CD4-positive, alpha-beta T cell (primary cell): Measurements from ENCODE around the gene RSAD2. TPM values are rescaled to one million over a fixed set of nuclear protein-coding genes. Genes with fewer than 3 reads are reported as not detected.

Experiments
- ATAC-seq: fragments of 200-7000 bp; cut with Tn5 transposase; one replicate; pipeline ENCODE4 v1.10.0; 2022; ENCODE audit warnings: mild to moderate bottlenecking; ENCODE audit not compliant: poor library complexity
- CTCF ChIA-PET: fragments of 350-600 bp; sonication (Branson Sonifier 250); formaldehyde crosslinking; loops from one replicate; lab custom pipeline; 2021; ENCODE audit warnings: antibody characterized with exemption, inconsistent platforms; lab: Charles Lee
- POLR2A ChIA-PET: fragments of 350-600 bp; sonication (Branson Sonifier 250); formaldehyde crosslinking; loops from one replicate; lab custom pipeline; 2021; ENCODE audit warnings: antibody characterized with exemption, inconsistent platforms; lab: Charles Lee
- DNase-seq, 14 experiments: peaks; one replicate each; pipeline ENCODE4 v3.0.0-alpha.2; 2013 to 2020; ENCODE audit warnings: mixed read lengths in 2 of 14
- H3K27ac ChIP-seq, 2 donors: one replicate each; pipeline versions ENCODE4 v1.5.1 to v1.7.0; 2013; ENCODE audit warnings: low read length in 2 of 2, low read depth in 1 of 2, mild to moderate bottlenecking in 1 of 2
- H3K27me3 ChIP-seq, 2 experiments: 1 replicate in 1 of 2; 2 replicates in 1 of 2; pipeline versions ENCODE4 v1.6.1 to v1.7.0; 2013; ENCODE audit warnings: low read length in 2 of 2, control low read depth in 1 of 2, mild to moderate bottlenecking in 1 of 2, moderate library complexity in 1 of 2; ENCODE audit not compliant: insufficient read depth in 2 of 2, control insufficient read depth in 1 of 2
- H3K36me3 ChIP-seq: one replicate; pipeline ENCODE4 v1.6.1; 2013; ENCODE audit warnings: low read length, control low read depth; ENCODE audit not compliant: insufficient read depth
- H3K4me1 ChIP-seq: one replicate; pipeline ENCODE4 v1.6.1; 2013; ENCODE audit warnings: low read length, control low read depth; ENCODE audit not compliant: insufficient read depth
- H3K4me3 ChIP-seq: one replicate; pipeline ENCODE4 v1.5.1; 2013; ENCODE audit warnings: mild to moderate bottlenecking, low read length, moderate library complexity
- H3K9me3 ChIP-seq, 2 experiments: 1 replicate in 1 of 2; 2 replicates in 1 of 2; pipeline versions ENCODE4 v1.6.1 to v1.7.0; 2013; ENCODE audit warnings: low read length in 2 of 2, mild to moderate bottlenecking in 2 of 2, control low read depth in 1 of 2, moderate library complexity in 1 of 2; ENCODE audit not compliant: control insufficient read depth in 1 of 2, insufficient read depth in 1 of 2
- H3K27ac Mint-ChIP-seq: one replicate; pipeline ENCODE4 v1.8.0; 2020; ENCODE audit warnings: mixed read lengths
- H3K27me3 Mint-ChIP-seq: one replicate; pipeline ENCODE4 v1.8.0; 2021; ENCODE audit warnings: mixed read lengths
- H3K36me3 Mint-ChIP-seq: one replicate; pipeline ENCODE4 v1.8.0; 2021; ENCODE audit warnings: low read depth, mixed read lengths
- H3K4me1 Mint-ChIP-seq: one replicate; pipeline ENCODE4 v1.8.0; 2021; ENCODE audit warnings: low read depth, mixed read lengths
- H3K4me3 Mint-ChIP-seq: one replicate; pipeline ENCODE4 v1.8.0; 2020; ENCODE audit warnings: mild to moderate bottlenecking, mixed read lengths
- H3K9me3 Mint-ChIP-seq: one replicate; pipeline ENCODE4 v1.8.0; 2020; ENCODE audit warnings: mixed read lengths
- intact Hi-C, 2 experiments: fragments of 100-400 bp; cut with DNase I in 1 of 2; cut with micrococcal nuclease in 1 of 2; formaldehyde crosslinking; loops; one replicate each; pipeline versions ENCODE4 v1.15.1 to v1.9.0; 2023 to 2025; cut with DNase I, micrococcal nuclease
- total RNA-seq, 174 experiments: library from RNA in 2 of 174; stranded (reverse) in 2 of 174; gene quantifications; one replicate each; pipeline ENCODE4 v1.2.3 and lab custom pipeline; 2021 to 2026
- TF ChIP-seq, protein P1 (sequence below): fragments of 200-600 bp; IDR thresholded peaks from one replicate; pipeline ENCODE4 v1.8.0; 2022; ENCODE audit warnings: antibody characterized with exemption, mild to moderate bottlenecking

RSAD2 gene
- total RNA-seq, 2 experiments from 2014 or later: 3.9 to 4.6 TPM

- DNase-seq (no peak), ATAC-seq (no peak)
- no peak overlapping the region for H3K4me3 Mint-ChIP-seq
- Histone ChIP-seq H3K4me1 (peaks cover 31% of the 10 kb centered on the region), H3K4me3 (no peak overlapping the region), H3K27me3 (no peaks in the 10 kb centered on the region), H3K27ac (no peak overlapping the region), H3K9me3 (peaks cover 0 to 9% of the 10 kb centered on the region in 2 experiments), H3K36me3 (no peaks in the 10 kb centered on the region)
- ChIA-PET CTCF (no interaction called here), POLR2A (interaction anchor here (1.5 kb wide), 1 partner anchor 20 kb away, joined by 4 read pairs; no protein-coding TSS in a partner anchor)
- peaks cover 3% of the 10 kb centered on the region for H3K9me3 Mint-ChIP-seq
- TF ChIP-seq, protein P1, sequence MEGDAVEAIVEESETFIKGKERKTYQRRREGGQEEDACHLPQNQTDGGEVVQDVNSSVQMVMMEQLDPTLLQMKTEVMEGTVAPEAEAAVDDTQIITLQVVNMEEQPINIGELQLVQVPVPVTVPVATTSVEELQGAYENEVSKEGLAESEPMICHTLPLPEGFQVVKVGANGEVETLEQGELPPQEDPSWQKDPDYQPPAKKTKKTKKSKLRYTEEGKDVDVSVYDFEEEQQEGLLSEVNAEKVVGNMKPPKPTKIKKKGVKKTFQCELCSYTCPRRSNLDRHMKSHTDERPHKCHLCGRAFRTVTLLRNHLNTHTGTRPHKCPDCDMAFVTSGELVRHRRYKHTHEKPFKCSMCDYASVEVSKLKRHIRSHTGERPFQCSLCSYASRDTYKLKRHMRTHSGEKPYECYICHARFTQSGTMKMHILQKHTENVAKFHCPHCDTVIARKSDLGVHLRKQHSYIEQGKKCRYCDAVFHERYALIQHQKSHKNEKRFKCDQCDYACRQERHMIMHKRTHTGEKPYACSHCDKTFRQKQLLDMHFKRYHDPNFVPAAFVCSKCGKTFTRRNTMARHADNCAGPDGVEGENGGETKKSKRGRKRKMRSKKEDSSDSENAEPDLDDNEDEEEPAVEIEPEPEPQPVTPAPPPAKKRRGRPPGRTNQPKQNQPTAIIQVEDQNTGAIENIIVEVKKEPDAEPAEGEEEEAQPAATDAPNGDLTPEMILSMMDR: no peak
- H3K27me3 Mint-ChIP-seq: no peaks in the 10 kb centered on the region
- H3K36me3 Mint-ChIP-seq: peaks cover 46% of the 10 kb centered on the region
- intact Hi-C loops: no loop called here
- no peak overlapping the region for H3K27ac Mint-ChIP-seq
- H3K4me1 Mint-ChIP-seq: peaks cover 82% of the 10 kb centered on the region
These were observed 53.5 kb downstream of the RSAD2 start for GRCh38 chr2:6930923-6931647.

DNA sequence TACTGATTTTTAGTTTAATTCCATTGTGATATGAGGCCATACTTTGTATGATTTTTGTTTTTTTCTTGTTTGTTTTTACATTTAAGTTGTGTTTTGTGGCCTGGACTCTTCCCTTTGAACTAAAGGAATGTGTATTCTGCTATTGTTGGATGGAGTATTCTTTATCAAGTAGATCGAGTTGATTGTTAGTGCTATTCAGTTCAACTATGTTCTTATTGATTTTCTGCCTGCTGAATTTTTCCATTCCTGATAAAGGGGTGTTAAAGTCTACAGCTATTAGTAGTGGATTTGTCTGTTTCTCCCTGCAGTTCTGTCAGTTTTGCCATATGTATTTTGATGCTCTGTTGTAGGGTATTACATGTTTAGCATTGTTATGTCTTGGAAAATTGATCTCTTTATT lies 54.2 kb downstream of the RSAD2 start:
- Histone ChIP-seq H3K27me3 (no peaks in the 10 kb centered on the region), H3K27ac (no peak overlapping the region), H3K9me3 (peaks cover 0 to 9% of the 10 kb centered on the region in 2 experiments), H3K36me3 (no peaks in the 10 kb centered on the region), H3K4me1 (peaks cover 26% of the 10 kb centered on the region), H3K4me3 (no peak overlapping the region)
- intact Hi-C loops: no loop called here
- Mint-ChIP-seq H3K27ac (no peak overlapping the region), H3K9me3 (peaks cover 3% of the 10 kb centered on the region), H3K27me3 (no peaks in the 10 kb centered on the region), H3K36me3 (peaks cover 42% of the 10 kb centered on the region), H3K4me1 (peaks cover 82% of the 10 kb centered on the region), H3K4me3 (no peak overlapping the region)
- CTCF ChIA-PET: interaction anchor here (1.0 kb wide), 1 partner anchor 11 kb away, joined by 3 read pairs; no protein-coding TSS in a partner anchor
- POLR2A ChIA-PET: no interaction called here
- ATAC-seq: no peak
- TF ChIP-seq, protein P1: no peak
- DNase-seq: no peak

GRCh38 chr2:6932206-6932605 lies 54.6 kb downstream of the RSAD2 start:
- Histone ChIP-seq H3K4me1 (peaks cover 26% of the 10 kb centered on the region), H3K27ac (no peak overlapping the region), H3K9me3 (peaks cover 0 to 8% of the 10 kb centered on the region in 2 experiments), H3K36me3 (no peaks in the 10 kb centered on the region), H3K4me3 (no peak overlapping the region), H3K27me3 (no peaks in the 10 kb centered on the region)
- Mint-ChIP-seq H3K4me1 (peaks cover 82% of the 10 kb centered on the region), H3K4me3 (no peak overlapping the region), H3K27me3 (no peaks in the 10 kb centered on the region), H3K9me3 (peaks cover 3% of the 10 kb centered on the region), H3K36me3 (peaks cover 38% of the 10 kb centered on the region), H3K27ac (no peak overlapping the region)
- intact Hi-C loops: no loop called here
- TF ChIP-seq, protein P1: no peak
- DNase-seq: no peak
- POLR2A ChIA-PET: no interaction called here
- CTCF ChIA-PET: interaction anchor here (1.0 kb wide), 1 partner anchor 12 kb away, joined by 3 read pairs; no protein-coding TSS in a partner anchor
- ATAC-seq: no peak
